Suprapubic skin (tissue), 4 donors: ENCODE results near the gene CAB39L. TPM values are rescaled to one million over a fixed set of nuclear protein-coding genes. Genes with fewer than 3 reads are reported as not detected.
"Not testable (repeated sequence)": the region's sequence is repeated elsewhere in the genome, so short reads cannot be mapped to it uniquely, and the experiment has no call there.

Experiments
- DNase-seq, 2 donors: peaks; one replicate each; pipeline ENCODE4 v3.0.0-alpha.2; 2019; ENCODE audit warnings: low spot score in 2 of 2
- H3K27ac ChIP-seq: fragments of 200-600 bp; sonication (generic); one replicate; pipeline ENCODE4 v1.5.1; 2019
- H3K27me3 ChIP-seq: fragments of 200-600 bp; sonication (generic); one replicate; pipeline ENCODE4 v1.5.1; 2019
- H3K36me3 ChIP-seq: fragments of 200-600 bp; sonication (generic); one replicate; pipeline ENCODE4 v1.5.1; 2019
- H3K4me1 ChIP-seq: fragments of 200-600 bp; sonication (generic); one replicate; pipeline ENCODE4 v1.5.1; 2019
- H3K4me3 ChIP-seq: fragments of 200-600 bp; sonication (generic); one replicate; pipeline ENCODE4 v1.5.1; 2019; ENCODE audit warnings: mild to moderate bottlenecking
- H3K9me3 ChIP-seq: fragments of 200-600 bp; sonication (generic); one replicate; pipeline ENCODE4 v1.5.1; 2019
- EP300 ChIP-seq: sonication (generic); formaldehyde crosslinking; IDR thresholded peaks from one replicate; pipeline ENCODE4 v1.6.1; 2017; ENCODE audit warnings: antibody characterized with exemption
- POLR2A ChIP-seq, 2 donors: fragments of 450-650 bp; IDR thresholded peaks; one replicate each; pipeline ENCODE4 v1.6.1; 2017; ENCODE audit warnings: antibody characterized with exemption in 2 of 2, mild to moderate bottlenecking in 2 of 2, moderate library complexity in 2 of 2
- POLR2AphosphoS5 ChIP-seq, 3 donors: sonication (generic); formaldehyde crosslinking; IDR thresholded peaks; one replicate each; pipeline ENCODE4 v1.6.1; 2017; ENCODE audit warnings: antibody characterized with exemption in 3 of 3
- WGBS: methylation state at CpG from one replicate; pipeline ENCODE4 v1.1.5; 2018; 5-methylcytosine and 5-hydroxymethylcytosine counted together
- total RNA-seq, 4 donors: library from RNA; depleted of rRNA; stranded (reverse); fragments of >200 nt; gene quantifications; one replicate each; pipeline ENCODE4 v1.1.0, GENCODE V29; 2016
- TF ChIP-seq, protein P1 (sequence below), 2 donors: fragments of 200-600 bp in 1 of 2; fragments of 450-650 bp in 1 of 2; sonication (generic) in 1 of 2; IDR thresholded peaks; one replicate each; pipeline ENCODE4 v1.5.1; 2016 to 2019; ENCODE audit warnings: antibody characterized with exemption in 2 of 2, mild to moderate bottlenecking in 1 of 2, moderate library complexity in 1 of 2

Gene CAB39L
- total RNA-seq, 4 donors from 2014 or later: 17.8 to 45.1 (median 28.6) TPM

DNA sequence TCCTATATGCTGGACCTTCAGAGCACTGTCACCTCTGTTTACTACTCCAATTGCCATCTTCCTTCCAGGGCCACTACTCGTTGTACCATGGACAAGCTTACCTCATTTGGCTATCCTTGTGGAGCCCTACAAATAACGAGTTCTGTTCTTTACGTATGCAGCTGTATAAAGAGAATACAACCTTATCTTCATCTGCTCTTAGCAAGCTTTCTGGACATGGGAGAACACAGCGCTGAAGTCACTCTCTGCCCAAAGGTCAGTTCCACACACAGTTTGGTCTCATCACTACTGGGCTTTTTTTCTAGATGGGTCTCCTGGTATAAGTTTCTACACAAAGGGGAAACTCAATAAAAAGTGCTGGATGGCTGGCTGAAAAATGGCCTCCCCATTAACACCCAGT is 107.2 kb downstream of the CAB39L start:
- H3K27ac ChIP-seq: no peak overlapping the region
- H3K9me3 ChIP-seq: no peaks in the 10 kb centered on the region
- no peak for DNase-seq
- TF ChIP-seq, protein P1, sequence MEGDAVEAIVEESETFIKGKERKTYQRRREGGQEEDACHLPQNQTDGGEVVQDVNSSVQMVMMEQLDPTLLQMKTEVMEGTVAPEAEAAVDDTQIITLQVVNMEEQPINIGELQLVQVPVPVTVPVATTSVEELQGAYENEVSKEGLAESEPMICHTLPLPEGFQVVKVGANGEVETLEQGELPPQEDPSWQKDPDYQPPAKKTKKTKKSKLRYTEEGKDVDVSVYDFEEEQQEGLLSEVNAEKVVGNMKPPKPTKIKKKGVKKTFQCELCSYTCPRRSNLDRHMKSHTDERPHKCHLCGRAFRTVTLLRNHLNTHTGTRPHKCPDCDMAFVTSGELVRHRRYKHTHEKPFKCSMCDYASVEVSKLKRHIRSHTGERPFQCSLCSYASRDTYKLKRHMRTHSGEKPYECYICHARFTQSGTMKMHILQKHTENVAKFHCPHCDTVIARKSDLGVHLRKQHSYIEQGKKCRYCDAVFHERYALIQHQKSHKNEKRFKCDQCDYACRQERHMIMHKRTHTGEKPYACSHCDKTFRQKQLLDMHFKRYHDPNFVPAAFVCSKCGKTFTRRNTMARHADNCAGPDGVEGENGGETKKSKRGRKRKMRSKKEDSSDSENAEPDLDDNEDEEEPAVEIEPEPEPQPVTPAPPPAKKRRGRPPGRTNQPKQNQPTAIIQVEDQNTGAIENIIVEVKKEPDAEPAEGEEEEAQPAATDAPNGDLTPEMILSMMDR (IDR thresholded peaks at IDR 0.05): no peak
- TF ChIP-seq POLR2A (IDR thresholded peaks at IDR 0.05) (no peak), POLR2AphosphoS5 (IDR thresholded peaks at IDR 0.05) (no peak), EP300 (no peak)
- no peak overlapping the region for H3K4me3 ChIP-seq
- no peaks in the 10 kb centered on the region for H3K4me1 ChIP-seq
- peaks cover 17% of the 10 kb centered on the region for H3K36me3 ChIP-seq
- H3K27me3 ChIP-seq: no peaks in the 10 kb centered on the region
- 94% methylated on average over 4 of the region's 4 CpGs for WGBS

DNA sequence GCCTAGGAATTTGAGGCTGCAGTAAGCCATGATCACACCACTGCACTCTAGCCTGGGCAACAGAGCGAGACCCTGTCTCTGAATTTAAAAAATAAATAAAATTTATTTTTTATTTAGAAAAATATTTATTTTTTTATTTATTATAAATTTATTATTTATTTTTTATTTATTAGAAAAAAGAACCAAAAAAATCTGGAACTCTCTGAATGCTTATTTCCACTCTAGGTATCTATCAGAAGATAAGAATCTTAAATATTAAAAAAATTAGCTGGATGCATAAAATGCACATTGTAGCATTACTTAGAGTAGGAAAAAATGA is 113.4 kb downstream of the CAB39L start:
- Histone ChIP-seq H3K36me3 (peaks cover 19% of the 10 kb centered on the region), H3K27ac (no peak overlapping the region), H3K27me3 (no peaks in the 10 kb centered on the region), H3K9me3 (no peaks in the 10 kb centered on the region), H3K4me1 (no peaks in the 10 kb centered on the region), H3K4me3 (no peak overlapping the region)
- WGBS: 95% methylated on average over 1 of the region's 1 CpG
- DNase-seq: no peak
- TF ChIP-seq POLR2AphosphoS5 (IDR thresholded peaks at IDR 0.05): no peak
- no peak for TF ChIP-seq EP300
- no peak for TF ChIP-seq POLR2A (IDR thresholded peaks at IDR 0.05)
- TF ChIP-seq, protein P1 (IDR thresholded peaks at IDR 0.05): no peak

DNA sequence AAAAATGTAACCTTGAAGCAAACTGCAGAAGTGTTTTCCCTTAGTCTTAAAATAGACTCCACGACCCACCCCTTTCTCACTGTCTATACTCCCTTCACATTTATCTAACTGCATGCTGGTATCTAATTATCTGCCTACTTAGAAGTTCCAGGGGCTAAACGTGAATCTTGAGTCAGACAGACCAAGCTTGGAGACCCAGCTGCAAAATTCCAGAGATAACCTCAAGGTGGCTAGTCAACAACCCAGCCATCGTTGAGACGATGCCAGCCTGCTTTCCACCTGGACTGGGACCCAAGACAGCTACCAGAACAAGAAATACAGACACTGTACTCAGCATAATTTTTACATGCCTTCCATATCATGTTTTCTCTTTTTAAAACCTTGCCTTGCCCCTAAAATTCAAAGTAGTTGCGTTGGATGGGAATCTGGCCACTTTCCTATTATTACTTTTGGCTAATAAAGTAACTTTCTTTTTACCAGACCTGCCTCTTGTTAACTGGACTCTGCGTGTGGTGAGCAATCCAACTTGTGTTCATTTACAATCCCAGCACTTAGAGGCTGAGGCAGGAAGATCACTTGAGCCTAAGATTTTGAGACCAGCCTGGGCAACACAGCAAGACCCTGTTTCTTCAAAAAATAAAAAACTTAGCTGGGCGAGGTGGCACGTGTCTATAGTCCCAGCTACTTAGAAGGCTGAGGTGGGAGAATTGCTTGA is 113.9 kb downstream of the CAB39L start:
- Histone ChIP-seq H3K27ac (no peak overlapping the region), H3K4me1 (no peaks in the 10 kb centered on the region), H3K27me3 (no peaks in the 10 kb centered on the region), H3K9me3 (no peaks in the 10 kb centered on the region), H3K4me3 (no peak overlapping the region), H3K36me3 (peaks cover 19% of the 10 kb centered on the region)
- no peak for DNase-seq
- WGBS: 82% methylated on average over 8 of the region's 8 CpGs
- TF ChIP-seq EP300 (no peak), POLR2A (IDR thresholded peaks at IDR 0.05) (no peak), POLR2AphosphoS5 (IDR thresholded peaks at IDR 0.05) (no peak)
- TF ChIP-seq, protein P1 (IDR thresholded peaks at IDR 0.05): no peak

DNA sequence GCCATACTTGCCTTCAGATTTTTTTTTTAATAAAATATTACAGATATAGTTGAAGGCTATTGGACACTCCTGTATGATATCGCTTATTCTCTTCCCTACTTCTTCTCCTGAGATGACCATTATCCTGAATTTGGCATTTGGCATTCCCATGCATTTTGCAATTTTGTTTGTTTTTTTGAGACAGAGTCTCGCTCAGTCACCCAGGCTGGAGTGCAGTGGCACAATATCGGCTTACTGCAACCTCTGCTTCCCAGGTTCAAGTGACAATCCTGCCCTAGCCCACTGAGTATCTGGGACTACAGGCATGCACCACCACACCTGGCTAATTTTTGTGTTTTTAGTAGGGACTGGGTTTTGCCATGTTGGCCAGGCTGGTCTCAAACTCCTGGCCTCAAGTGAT is 116.7 kb downstream of the CAB39L start:
- H3K4me3 ChIP-seq, H3K27ac ChIP-seq, H3K4me1 ChIP-seq, H3K27me3 ChIP-seq, DNase-seq, H3K9me3 ChIP-seq: not testable (repeated sequence)
- 100% methylated on average over 3 of the region's 3 CpGs for WGBS
- peaks cover 21% of the 10 kb centered on the region for H3K36me3 ChIP-seq

DNA sequence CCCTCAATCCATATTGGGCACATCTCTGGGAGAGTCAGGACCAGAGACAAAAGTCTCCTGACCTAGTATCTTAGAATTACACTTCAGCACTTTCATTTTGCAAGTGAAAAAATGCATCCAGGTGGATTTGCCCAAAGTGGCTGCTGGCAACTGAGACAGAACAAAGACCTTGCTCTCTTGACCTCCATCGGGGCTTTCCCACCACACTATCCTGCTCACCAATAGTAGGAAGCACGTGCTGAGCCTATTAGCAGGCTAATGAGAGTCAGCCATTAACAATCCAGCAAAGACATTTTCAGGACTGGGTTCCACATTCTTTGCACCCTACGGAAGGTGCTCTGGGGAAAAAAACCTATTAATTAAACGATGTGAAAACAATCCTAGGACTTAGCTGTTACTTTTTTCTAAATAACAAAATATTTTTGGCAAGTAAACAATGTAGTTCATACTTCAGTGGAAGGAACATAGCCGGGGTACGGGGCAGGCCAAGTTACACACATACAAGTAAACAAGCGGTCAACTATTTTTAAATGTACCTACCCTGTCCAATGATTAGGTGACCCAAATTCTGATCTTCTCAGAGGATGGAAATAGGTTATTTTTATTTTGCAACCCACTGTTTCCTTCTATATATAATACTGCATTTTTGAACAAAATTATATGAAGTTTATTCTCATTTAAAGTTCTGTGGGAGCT is 117.5 kb downstream of the CAB39L start:
- H3K36me3 ChIP-seq: peaks cover 14% of the 10 kb centered on the region
- no peaks in the 10 kb centered on the region for H3K4me1 ChIP-seq
- WGBS: 72% methylated on average over 7 of the region's 7 CpGs
- TF ChIP-seq POLR2A (IDR thresholded peaks at IDR 0.05) (no peak), POLR2AphosphoS5 (IDR thresholded peaks at IDR 0.05) (no peak), EP300 (no peak)
- TF ChIP-seq, protein P1 (IDR thresholded peaks at IDR 0.05): no peak
- no peaks in the 10 kb centered on the region for H3K27me3 ChIP-seq
- no peak overlapping the region for H3K4me3 ChIP-seq
- H3K9me3 ChIP-seq: no peaks in the 10 kb centered on the region
- H3K27ac ChIP-seq: no peak overlapping the region
- DNase-seq: no peak
